Lower lobe of right lung (tissue), 2 donors: ENCODE data around the gene PIK3CG. TPM values are rescaled to one million over a fixed set of nuclear protein-coding genes. Genes with fewer than 3 reads are reported as not detected.
"Not testable (repeated sequence)": the region's sequence is repeated elsewhere in the genome, so short reads cannot be mapped to it uniquely, and the experiment has no call there.

ENCODE experiments used
- ATAC-seq, 2 donors: fragments of 200-7000 bp; cut with Tn5 transposase; one replicate each; pipeline ENCODE4 v1.9.1; 2020 to 2022; ENCODE audit warnings: mild to moderate bottlenecking in 2 of 2, moderate library complexity in 2 of 2
- DNase-seq: peaks from one replicate; pipeline ENCODE4 v3.0.0-alpha.2; 2020
- H3K27ac ChIP-seq: fragments of 200-600 bp; one replicate; pipeline ENCODE4 v1.8.0; 2022
- H3K27me3 ChIP-seq: fragments of 200-600 bp; one replicate; pipeline ENCODE4 v1.8.0; 2022; ENCODE audit warnings: low read depth
- H3K36me3 ChIP-seq: fragments of 200-600 bp; one replicate; pipeline ENCODE4 v1.8.0; 2022; ENCODE audit warnings: mild to moderate bottlenecking
- H3K4me1 ChIP-seq: fragments of 200-600 bp; one replicate; pipeline ENCODE4 v1.8.0; 2022
- H3K4me3 ChIP-seq: fragments of 200-600 bp; one replicate; pipeline ENCODE4 v1.8.0; 2022; ENCODE audit warnings: mild to moderate bottlenecking
- H3K9me3 ChIP-seq: fragments of 200-600 bp; one replicate; pipeline ENCODE4 v1.8.0; 2022
- CTCF ChIP-seq: fragments of 200-600 bp; IDR thresholded peaks from one replicate; pipeline ENCODE4 v1.8.0; 2022; ENCODE audit warnings: antibody characterized with exemption, mild to moderate bottlenecking
- intact Hi-C: fragments of 100-400 bp; cut with DNase I; formaldehyde crosslinking; loops from one replicate; pipeline ENCODE4 v1.11.0; 2022
- total RNA-seq: library from RNA; stranded (reverse); fragmentation: NEBNext Ultra II Directional; extraction: Animal tissue kit (Norgen Biotek cat#: 25700); gene quantifications from one replicate; pipeline ENCODE4 v1.2.1, GENCODE V29; 2021
- donor health status: DM: no; HTN: yes; CAD: no; lungs with severe emphysema.

Gene PIK3CG
- total RNA-seq, 1 donor from 2014 or later = 14.9 TPM

GRCh38 chr7:106823631-106824030 lies 41.5 kb upstream of the PIK3CG start:
- intact Hi-C loops = no loop called here
- ATAC-seq (no peak), DNase-seq (no peak)
- no peak for TF ChIP-seq CTCF
- Histone ChIP-seq H3K36me3 (no peaks in the 10 kb centered on the region), H3K27ac (no peak overlapping the region), H3K4me1 (no peaks in the 10 kb centered on the region), H3K27me3 (no peaks in the 10 kb centered on the region), H3K4me3 (no peak overlapping the region), H3K9me3 (no peaks in the 10 kb centered on the region)

GRCh38 chr7:106824458-106824857 lies 40.6 kb upstream of the PIK3CG start:
- Histone ChIP-seq H3K4me1 (no peaks in the 10 kb centered on the region), H3K27ac (no peak overlapping the region), H3K9me3 (peaks cover 4% of the 10 kb centered on the region), H3K36me3 (no peaks in the 10 kb centered on the region), H3K4me3 (no peak overlapping the region), H3K27me3 (no peaks in the 10 kb centered on the region)
- TF ChIP-seq CTCF = no peak
- intact Hi-C loops = no loop called here
- no peak for DNase-seq
- peak in 1 of 2 donors; percentile 23 for ATAC-seq

- Histone ChIP-seq H3K9me3 (peaks cover 5% of the 10 kb centered on the region), H3K36me3 (no peaks in the 10 kb centered on the region), H3K27ac (no peak overlapping the region), H3K27me3 (no peaks in the 10 kb centered on the region), H3K4me3 (no peak overlapping the region), H3K4me1 (no peaks in the 10 kb centered on the region)
- no peak for ATAC-seq
- DNase-seq = no peak
- no peak for TF ChIP-seq CTCF
- intact Hi-C loops = no loop called here
These were observed 37.5 kb upstream of the PIK3CG start for GRCh38 chr7:106827626-106828025.

- Histone ChIP-seq H3K4me3 (no peak overlapping the region), H3K4me1 (no peaks in the 10 kb centered on the region), H3K9me3 (peaks cover 5% of the 10 kb centered on the region), H3K27me3 (no peaks in the 10 kb centered on the region), H3K27ac (no peak overlapping the region), H3K36me3 (no peaks in the 10 kb centered on the region)
- DNase-seq (no peak), ATAC-seq (no peak)
- no peak for TF ChIP-seq CTCF
- intact Hi-C loops = no loop called here
These were observed 35.6 kb upstream of the PIK3CG start for GRCh38 chr7:106829496-106829895.

GRCh38 chr7:106830896-106831295 lies 34.2 kb upstream of the PIK3CG start:
- H3K36me3 ChIP-seq, intact Hi-C loops, H3K4me3 ChIP-seq, H3K27me3 ChIP-seq, H3K27ac ChIP-seq, DNase-seq, ATAC-seq, H3K9me3 ChIP-seq, H3K4me1 ChIP-seq: not testable (repeated sequence)

GRCh38 chr7:106836816-106837215 lies 28.3 kb upstream of the PIK3CG start:
- no peak for TF ChIP-seq CTCF
- Histone ChIP-seq H3K4me3 (no peak overlapping the region), H3K9me3 (no peaks in the 10 kb centered on the region), H3K27me3 (no peaks in the 10 kb centered on the region), H3K4me1 (no peaks in the 10 kb centered on the region), H3K27ac (no peak overlapping the region), H3K36me3 (no peaks in the 10 kb centered on the region)
- intact Hi-C loops = no loop called here
- DNase-seq = no peak
- ATAC-seq = no peak
